Keratinocyte (primary cell): ENCODE measurements around the gene DRGX.

Experiments
- CTCF ChIP-seq, 3 experiments: IDR thresholded peaks in 1 of 3; conservative IDR thresholded peaks in 1 of 3; optimal IDR thresholded peaks in 1 of 3; 2 replicates in 2 of 3; 3 replicates in 1 of 3; pipeline versions ENCODE3 to v1.5.1; 2011; ENCODE audit warnings: low read length in 3 of 3, mild to moderate bottlenecking in 3 of 3, moderate library complexity in 2 of 3, control low read depth in 1 of 3, inconsistent platforms in 1 of 3; ENCODE audit not compliant: insufficient read depth in 2 of 3; ENCODE audit errors: extremely low read depth in 1 of 3
- EZH2 ChIP-seq: IDR thresholded peaks from one replicate; pipeline ENCODE4 v1.6.1; 2012; ENCODE audit warnings: inconsistent platforms, mild to moderate bottlenecking, low read length, moderate library complexity

- TF ChIP-seq EZH2 (no peak), CTCF (optimal IDR thresholded peaks at IDR 0.05 in 1 of 3, IDR thresholded peaks at IDR 0.05 in 1 of 3, conservative IDR thresholded peaks at IDR 0.05 in 1 of 3; ENCODE audit: extremely low read depth in 1 of 3, insufficient read depth in 2 of 3, low read length in 3 of 3) (no peak)
Measured at GRCh38 chr10:49350846-49351532, 44.9 kb downstream of the DRGX start.
